GM18508 (cell line): ENCODE measurements around the gene PLCE1.

ENCODE experiments used
- ATAC-seq: cut with Tn5 transposase; IDR thresholded peaks from one replicate; pipeline ENCODE4 v1.9.1; 2021; ENCODE audit warnings: moderate number of reproducible peaks; ENCODE audit not compliant: insufficient read depth, unreplicated experiment

The PLCE1 gene

GRCh38 chr10:93992400-93993030, 1.2 kb upstream of the PLCE1 start:
- no peak for ATAC-seq

- no peak for ATAC-seq
These were observed 333 bp upstream of the PLCE1 start for GRCh38 chr10:93993414-93993781.

DNA sequence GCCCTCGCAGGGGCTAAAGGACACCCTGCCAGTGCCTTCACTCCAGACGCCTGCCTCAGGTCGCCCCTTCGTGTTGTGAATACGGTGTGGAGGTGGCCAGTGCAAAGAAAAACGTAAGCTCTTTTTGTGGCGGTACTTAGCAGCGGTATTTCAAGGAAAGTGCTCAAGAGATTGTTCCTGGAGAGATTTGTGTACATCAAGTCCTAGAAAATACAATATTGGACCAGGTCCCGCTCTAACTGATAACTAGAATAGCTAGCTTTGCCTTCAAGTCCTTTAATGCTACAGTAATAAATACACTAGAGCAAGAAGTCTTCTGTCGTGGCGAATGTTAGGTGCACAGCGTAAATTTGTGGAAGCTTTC, 689 bp downstream of the PLCE1 start:
- ATAC-seq: no peak

GRCh38 chr10:93995182-93995581, 1.5 kb downstream of the PLCE1 start:
- no peak for ATAC-seq

- no peak for ATAC-seq
These were observed 2.0 kb downstream of the PLCE1 start for GRCh38 chr10:93995598-93996271.

DNA sequence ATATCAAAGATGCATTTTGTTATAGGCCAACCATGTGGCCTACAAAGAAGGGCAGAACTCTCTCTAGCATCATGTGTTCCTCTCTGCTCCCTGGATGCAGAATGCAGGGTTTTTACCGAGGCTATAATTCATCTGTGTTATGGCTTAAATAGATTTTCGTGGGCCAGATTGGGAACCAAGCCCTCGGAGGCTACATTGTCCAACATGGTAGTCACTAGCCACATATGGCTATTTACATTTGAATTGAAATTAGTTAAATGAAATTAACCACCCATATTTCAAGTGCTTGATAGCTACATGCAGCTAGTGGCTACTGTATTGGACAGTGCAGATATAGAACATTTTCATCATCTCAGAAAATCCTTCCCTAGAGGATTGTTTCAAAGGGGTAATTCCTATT, 2.8 kb downstream of the PLCE1 start:
- ATAC-seq: no peak

DNA sequence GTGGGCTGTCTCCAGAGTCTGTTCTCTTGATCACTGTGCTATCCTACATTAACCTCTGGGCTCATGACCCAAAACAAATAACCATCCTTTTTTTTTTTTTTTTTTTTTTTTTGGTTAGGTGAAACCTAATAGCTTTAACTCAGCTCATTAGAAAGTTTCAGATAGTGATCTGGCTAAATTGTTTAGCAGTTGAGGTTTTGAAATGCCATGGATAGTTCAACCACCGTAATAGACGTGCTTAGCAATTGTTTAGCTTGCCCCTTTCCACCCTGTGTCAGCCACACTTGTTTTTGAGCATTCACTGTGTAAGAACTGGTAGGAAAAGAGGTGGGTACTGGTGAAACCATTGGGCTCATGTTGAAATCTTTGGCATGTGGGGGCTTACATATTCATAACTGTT, 3.8 kb downstream of the PLCE1 start:
- ATAC-seq: no peak

GRCh38 chr10:93999401-93999851, 5.7 kb downstream of the PLCE1 start:
- ATAC-seq: no peak

GRCh38 chr10:94000638-94001415, 7.1 kb downstream of the PLCE1 start:
- ATAC-seq: no peak

GRCh38 chr10:94001416-94001810, 7.7 kb downstream of the PLCE1 start:
- no peak for ATAC-seq

- no peak for ATAC-seq
These were observed 8.4 kb downstream of the PLCE1 start for GRCh38 chr10:94002156-94002555.

- ATAC-seq: no peak
These were observed 9.8 kb downstream of the PLCE1 start for GRCh38 chr10:94003488-94003887.

- ATAC-seq: no peak
These were observed 11.3 kb downstream of the PLCE1 start for GRCh38 chr10:94005050-94005449.

DNA sequence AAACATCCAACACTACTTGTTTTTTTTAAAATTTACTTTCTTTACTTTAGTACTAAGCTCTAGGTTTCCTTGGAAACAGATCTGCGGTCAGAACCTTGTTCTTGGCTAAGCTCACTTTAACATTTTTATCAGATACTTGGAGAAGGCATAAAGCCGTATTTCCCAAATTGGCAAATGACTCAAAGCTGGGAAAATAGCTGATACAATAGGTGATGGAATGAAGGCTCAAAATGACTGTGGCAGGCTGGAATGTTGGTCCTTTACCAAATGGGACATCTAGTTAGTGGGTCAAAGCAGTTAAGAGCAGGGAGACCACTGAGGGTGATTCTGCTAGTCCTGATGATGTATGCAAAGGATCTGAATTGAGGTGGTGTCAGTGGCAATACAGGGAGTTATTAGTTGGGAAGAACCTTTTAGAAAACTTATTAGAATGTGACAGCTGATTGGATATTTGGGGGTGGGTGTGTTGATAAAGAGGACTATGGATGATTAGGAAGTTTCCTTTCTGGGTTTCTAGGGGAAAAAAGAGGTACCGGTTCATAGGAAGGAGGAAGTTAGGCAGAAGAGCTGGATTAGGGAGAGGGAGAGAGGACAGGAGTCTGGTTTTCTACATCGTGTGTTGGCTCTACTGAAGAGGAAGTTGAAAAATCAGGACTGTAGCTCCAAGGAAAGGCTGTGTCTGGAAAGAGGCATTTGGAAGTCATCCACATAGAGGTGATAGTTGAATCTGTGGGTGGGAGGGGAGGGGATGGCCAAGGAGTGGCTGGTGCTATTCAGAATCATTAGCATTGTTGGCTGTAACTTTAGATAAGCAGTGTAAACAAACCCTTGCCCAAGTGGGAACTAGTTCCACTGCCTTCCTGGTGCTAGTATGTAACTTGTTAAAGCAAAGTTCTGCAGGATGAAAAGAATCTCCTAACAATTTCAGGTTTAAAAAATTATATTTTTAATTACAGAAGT, 13.1 kb downstream of the PLCE1 start:
- no peak for ATAC-seq

- no peak for ATAC-seq
These were observed 14.8 kb downstream of the PLCE1 start for GRCh38 chr10:94008526-94008925.

- ATAC-seq: no peak
These were observed 16.4 kb downstream of the PLCE1 start for GRCh38 chr10:94010116-94010515.

DNA sequence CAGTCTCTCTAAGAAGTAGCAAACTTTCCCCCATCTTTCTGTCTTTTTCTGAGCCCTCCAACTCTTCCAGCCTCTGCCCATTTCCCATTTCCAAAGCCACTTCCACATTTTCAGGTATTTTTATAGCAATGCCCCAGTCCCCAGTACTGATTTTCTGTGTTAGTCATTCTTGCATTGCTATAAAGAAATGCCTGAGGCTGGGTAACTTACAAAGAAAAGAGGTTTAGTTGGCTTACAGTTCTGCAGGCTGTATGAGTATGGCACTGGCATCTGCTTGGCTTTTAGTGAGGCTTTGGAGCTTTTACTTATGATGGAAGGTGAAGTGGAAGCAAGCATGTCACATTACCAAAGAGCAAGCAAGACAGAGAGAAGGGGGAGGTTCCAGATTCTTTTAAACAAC, 17.2 kb downstream of the PLCE1 start:
- ATAC-seq: no peak

DNA sequence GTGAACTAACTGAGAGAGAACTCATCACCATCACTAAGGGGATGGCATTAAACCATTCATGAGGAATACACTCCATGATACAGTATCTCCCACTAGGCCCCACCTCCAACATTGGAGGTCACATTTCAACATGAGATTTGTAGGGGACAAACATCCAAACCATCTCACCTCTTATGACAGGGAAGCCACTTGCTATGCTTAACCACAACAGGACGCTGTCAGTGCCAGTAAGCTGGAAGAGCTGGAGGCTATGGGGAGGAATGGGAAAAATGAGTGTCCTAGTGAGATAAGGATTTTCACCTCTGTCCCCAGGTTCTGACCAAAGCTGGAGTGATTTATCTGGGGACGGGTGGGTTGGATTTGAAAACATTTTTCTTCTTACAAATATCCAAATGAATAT, 17.6 kb downstream of the PLCE1 start:
- ATAC-seq: no peak

DNA sequence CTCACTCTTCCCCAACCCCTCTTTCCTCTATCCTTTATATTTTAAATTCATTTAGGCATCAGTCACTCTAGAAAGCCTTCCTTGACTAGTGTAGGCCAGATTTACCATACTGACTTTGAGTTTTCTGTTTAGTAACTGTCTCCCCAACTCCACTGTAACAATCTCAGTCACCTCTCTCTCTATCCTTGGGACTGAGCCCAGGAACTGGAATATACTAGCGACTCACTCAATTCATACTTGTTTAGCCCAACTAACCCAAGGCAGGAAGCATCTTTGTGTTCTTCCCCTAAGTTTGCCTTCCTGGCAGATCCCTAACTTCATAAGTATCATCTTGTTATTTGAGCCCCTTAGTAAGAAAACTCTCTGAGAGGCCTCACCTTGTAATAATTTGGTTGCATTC, 19.1 kb downstream of the PLCE1 start:
- no peak for ATAC-seq

DNA sequence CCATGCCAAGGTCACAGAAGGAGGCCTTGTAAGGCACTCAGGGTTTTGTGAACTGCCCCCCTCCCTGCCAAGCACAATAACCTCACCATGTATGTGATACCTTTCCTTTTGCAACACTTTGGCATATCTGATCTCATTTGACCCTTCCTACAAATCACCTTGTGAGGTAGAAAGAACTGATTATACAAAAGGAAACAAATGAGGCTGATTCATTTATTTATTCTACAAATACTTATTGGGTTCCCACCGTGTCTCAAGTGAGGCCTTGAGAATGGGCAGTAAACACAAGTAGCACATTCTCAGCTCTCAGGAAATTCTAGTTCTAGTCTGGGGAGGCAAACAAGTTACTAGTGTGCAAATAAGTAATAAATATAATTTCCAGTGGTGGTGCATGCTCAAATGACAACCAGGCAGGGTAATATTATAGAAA, 19.6 kb downstream of the PLCE1 start:
- ATAC-seq: no peak
